GM21786 (cell line): Measurements from ENCODE around the gene MRPL21.

ENCODE experiments used
- ATAC-seq: cut with Tn5 transposase; IDR thresholded peaks from one replicate; pipeline ENCODE4 v1.9.1; 2021; ENCODE audit not compliant: unreplicated experiment

The MRPL21 gene

DNA sequence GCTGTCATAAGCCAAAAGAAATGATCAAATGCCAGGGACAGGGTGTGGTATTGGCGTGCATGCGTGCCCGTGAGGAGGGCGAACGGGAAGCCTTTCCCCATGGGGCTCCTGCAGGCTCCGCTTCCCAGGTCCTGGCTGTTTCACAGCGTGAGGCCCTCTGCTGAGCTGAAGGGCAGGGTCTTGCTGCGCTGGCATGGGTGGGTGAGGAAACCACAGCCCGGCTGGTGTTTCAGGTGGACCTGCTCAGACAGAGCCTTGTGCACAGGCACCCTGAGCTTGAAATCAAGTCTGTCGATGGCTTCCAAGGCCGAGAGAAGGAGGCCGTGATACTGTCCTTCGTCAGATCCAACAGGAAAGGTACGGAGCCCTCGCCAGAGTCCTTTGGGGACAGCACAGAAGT lies 31.4 kb upstream of the MRPL21 start:
- ATAC-seq, result no peak

DNA sequence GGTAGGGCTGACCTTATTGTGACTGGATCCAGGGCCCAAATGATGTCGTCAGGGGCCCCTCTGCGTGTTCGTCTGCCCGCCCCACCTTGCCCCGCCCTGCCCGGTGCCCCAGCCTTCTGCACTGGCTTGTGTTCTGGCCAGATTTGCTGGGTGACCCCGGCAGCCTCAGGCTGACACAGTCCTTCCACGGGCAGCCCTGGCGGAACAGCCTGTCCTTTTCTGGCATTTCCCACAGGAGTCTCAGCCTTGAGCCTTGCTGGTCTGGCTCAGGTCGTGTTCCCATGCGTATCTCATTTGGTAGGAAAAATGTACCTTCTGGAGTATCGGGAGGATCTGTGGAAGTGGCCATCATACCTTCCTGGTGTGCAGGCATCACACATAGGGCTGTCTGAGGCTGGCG lies 31.0 kb upstream of the MRPL21 start:
- no peak for ATAC-seq

DNA sequence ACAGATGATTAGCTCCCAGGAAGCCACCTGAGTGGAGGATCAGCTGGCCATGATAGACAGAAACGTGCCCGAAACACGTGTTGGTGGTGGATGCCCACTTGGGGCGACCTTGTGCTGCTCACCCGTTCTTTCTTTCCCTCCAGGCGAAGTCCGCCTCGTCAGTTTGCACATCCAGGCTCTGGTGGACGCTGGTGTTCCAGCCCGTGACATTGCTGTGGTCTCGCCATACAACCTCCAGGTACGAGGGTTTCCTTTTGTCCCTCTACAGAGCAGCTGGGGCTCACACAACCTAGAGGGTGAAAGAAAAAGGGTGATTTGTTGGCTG lies 30.7 kb upstream of the MRPL21 start:
- no peak for ATAC-seq

DNA sequence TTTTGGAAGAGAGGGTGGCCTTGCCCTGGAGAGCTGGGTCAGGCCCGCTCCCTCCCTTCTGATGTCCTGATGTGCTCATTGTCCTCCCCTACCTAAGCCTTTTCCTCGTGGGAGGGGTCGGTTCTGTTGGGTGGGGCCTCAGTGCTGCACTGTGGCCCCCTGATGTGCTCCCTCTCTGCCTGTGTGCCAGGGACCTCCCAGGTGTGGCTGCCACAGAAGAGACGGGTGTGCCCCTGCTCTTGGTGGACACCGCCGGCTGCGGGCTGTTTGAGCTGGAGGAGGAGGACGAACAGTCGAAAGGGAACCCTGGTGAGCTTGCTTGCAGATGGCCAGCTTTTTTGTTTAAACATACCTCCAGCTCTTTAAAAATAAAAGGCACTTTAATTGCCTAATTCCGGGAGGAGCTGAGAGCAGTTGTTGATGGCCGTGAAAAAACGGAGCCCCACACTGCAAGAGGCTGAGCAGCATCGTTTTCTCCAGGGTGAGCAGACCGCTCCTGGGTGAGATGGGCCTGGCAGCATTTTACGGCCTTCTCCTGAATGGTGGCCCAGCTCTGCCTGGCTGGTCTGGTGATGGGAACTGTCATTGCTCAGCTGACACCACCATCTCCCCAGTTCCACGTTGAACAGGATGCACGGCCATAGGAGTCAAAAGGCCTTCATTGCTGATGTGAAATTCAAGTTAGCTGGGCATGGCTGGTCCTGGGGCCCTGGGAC lies 30.1 kb upstream of the MRPL21 start:
- ATAC-seq, result no peak

DNA sequence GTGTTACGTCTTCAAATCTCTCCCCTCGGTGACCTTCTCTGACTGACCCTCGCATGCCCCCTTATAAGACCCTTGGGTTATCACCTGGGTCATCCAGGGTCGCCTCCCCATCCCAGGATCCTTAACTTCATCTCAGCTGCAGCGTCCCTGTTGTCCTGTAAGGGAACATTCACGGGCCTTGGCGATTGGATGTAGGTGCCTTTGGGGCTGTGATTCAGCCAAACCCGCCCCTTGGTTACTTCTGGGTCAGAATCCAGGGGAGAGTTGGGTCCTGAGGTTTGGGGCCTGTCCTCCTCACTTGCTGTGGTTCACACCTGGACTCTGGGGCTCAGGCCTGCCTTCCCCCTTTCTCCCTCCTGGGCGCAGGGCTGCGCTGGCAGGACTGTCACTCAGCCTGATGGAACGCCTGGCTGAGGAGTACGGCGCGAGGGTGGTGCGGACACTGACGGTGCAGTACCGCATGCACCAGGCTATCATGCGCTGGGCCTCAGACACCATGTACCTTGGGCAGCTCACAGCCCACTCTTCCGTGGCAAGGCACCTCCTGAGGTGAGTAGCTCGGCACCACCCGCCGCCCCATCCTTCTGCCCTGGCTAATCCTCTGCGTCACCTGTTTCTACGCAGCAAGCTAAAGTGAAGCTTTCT lies 29.4 kb upstream of the MRPL21 start:
- ATAC-seq, result no peak

DNA sequence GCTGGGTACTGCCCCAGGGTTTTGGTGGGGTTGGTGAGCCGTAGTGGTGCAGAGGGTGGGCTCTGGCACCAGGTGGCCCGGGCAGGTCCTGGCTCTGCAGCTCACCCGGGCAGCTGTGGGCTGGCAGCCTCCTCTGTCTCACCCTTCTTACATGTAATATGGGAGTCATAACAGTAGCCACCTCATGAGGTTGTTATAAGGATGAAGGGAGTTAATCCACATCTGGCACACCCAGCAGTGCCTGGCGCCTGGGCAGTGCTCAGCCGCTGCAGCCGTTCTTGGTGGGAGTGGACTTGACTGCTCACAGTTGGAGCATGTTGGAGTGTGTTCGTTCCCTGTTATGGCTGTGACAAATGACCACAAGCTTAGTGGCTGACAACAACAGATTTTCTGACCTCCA lies 28.7 kb upstream of the MRPL21 start:
- no peak for ATAC-seq

DNA sequence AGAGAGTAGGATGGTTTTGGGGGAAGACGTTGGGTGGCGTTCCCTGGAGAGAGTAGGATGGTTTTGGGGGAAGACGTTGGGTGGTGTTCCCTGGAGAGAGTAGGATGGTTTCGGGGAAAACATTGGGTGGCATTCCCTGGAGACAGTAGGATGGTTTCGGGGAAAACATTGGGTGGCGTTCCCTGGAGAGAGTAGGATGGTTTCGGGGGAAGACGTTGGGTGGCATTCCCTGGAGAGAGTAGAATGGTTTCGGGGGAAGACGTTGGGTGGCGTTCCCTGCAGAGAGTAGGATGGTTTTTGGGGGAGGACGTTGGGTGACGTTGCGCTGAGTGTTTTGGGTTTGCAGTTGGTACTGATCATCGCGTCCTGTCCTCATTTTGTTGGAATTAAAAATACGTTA lies 28.3 kb upstream of the MRPL21 start:
- no peak for ATAC-seq

DNA sequence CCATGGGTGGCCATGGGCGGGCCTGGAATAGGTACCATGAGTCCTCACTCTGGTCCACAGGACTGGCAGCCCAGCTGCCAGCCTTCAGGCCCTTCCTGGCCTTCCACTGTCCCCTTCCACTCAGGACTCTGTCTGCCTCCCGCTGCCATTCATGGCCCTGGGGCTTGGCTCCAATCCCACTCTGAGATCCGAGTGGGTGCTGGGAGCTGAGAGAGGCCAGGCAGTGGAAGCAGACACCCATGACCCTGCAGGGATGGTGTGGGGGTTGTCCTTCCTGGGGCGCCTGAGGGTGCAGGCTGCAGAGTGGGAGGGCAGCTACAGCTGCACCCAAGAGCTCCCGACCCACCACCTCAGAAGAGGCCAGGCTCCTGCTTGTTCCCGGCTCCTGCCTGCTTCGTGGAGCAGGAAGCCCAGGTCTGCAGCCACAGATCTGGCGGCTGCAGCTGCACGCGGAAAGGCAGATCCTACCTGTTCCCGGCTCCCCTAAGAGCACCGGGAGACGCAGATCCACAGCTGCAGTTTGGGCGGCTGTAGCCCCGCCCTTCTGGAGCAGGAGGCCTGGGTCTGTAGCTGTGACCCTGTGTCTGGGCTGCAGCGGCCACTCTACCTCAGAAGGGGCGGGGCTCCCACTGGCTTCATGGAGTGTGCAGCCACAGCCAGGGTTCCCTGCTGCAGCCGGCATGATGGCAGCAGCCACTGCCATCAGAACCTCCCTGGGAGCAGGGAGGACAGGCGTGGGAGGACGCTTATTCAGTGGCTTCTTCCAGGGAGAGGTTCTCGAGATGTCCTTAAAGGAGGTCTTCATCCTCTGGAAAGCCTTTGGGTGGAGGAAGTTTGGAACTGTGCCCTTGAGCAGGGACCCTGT lies 27.6 kb upstream of the MRPL21 start:
- ATAC-seq, result no peak

DNA sequence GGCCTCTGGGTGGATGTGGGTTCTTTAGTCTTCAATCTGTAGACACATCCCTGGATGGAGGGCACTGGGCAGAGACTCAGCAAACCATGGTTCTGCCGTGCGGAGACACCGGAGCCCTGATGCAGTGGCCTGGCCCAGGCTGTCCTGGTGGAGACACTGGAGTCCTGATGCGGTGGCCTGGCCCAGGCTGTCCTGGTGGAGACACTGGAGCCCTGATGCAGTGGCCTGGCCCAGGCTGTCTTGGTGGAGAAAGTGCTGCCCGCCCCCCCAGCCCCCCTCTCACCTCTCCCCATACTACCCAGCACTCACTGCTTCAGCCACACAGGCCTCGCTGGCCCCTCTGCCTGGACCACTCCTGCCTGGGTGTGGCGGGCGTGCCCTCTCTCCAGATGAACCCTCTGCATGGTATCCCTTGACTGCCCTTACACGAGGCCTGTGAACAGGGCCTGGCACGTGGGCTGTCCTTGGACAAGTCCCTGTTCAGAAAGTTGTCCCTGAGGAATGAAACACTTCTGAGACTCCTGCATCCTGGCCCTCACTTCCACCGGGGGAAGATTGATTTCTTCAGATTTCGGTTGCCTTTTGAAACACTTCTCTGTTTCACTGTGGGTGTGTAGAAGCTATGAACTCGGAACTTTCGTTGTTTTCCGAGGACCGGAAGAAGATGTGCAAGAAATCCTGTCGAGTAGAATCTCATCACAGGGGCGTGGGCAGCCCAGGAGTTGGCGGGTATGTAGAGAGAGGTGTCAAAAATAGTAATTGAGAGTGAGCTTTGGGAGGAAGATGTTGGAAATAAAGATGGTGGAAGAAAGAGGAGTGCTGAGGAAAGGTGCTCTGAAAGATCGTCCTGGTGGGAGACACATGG lies 26.3 kb upstream of the MRPL21 start:
- no peak for ATAC-seq

DNA sequence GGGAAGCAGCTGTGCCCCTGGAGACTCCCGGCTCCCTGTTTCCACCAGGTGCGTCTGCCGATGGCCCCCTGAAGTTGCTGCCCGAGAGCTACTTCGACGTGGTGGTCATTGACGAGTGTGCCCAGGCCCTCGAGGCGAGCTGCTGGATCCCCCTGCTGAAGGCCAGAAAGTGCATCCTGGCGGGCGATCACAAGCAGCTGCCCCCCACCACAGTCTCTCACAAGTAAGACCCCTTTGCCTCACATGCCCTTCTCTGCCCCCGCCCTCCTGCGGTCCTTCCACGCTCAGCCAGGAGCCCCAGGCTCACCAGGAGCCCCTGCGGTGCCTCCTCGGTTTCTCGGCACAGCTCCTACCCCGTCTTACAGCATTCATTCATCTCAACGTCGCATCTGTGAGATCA lies 25.5 kb upstream of the MRPL21 start:
- ATAC-seq, result no peak

DNA sequence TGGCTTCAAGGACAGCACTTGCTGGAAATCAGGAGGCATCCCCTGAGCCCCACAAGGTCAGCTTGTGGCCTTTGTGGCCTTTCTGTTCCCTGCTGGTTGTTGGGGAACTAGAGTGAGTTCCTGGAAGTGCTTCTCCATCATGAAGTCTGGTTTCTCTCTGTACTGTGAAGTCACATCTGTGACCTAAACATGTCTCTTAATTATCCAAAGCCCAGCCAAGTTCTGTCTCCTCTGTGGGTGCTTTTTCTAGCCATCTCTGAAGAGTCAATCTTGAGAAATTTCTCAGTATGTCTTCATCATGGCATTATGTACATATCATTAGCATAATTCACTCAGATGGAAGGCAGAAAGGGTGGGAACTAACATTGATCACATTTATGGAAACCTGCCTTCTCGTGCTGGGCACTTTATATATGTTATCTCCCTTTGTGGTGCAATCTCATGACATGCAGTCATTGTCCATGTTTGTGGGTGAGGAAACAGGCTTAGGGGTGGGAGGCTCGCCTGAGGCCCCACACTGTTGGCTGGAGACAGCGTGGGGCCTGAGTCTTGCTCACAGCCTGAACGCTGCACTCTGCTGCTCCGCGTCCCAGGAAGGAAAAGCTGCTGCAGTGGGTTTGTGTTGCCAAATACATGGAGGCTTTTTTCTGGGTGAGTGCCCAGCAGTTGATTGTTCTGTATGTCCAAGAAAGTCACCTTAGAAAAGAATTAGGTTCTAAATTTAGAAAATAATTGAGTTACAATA lies 24.7 kb upstream of the MRPL21 start:
- ATAC-seq, result no peak

DNA sequence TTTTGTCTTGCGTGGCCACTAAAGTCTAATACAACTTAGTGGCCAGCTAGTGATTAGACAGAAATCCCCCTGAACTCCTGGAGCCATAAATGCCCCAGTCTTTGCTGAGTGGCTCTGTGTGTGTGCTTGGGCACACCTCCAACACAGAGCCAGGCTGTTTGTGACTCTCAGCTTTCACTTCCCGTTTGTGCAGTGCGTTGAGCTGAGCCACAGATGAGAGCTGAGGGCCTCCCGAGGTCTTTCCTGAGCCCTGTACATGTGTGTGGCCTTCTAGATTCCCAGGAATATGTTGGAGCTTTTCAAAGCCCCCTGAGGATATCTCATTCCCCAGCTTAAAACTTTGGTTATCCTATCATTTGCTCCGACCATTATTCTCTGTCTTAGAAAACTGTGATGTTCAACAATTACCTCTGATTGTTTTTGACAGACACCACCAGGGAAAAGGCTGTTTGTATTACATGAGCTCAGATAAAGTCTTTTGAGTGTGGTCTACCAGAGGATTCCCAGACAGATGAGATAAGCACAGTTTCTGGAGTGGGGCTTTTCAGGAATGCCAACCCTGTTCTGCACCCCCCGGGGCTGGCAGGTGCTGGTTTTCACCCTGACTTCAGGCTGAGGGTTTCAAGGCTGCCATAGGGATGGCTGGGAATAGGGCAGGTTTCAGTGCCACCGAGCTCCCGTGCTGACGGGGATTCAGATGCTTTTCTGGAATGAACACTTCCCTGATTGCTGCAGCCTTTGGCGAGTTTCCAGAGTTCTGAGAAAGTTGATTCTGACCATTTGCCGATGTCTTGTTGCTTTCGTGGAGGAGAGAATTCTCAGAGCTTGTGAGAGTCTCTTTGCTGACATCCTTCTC lies 23.9 kb upstream of the MRPL21 start:
- ATAC-seq, result peak; percentile 55

DNA sequence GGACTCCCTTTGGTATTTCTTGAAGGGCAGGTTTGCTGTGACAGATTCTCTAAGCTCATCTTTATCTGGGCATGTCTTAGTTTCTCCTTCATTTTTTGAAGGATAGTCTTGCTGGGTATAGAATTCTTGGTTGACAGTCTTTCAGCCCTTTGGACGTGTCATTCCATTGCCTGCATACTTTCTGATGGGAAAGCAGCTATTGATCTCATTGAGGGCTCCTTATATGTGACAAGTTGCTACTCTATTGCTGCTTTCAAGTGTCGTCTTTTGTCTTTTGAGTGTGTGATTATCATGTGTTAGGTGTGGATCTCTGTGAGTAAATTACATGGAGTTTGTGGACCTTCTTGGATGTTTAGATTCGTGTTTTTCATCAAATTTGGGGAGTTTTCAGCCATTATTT lies 22.0 kb upstream of the MRPL21 start:
- ATAC-seq, result no peak

DNA sequence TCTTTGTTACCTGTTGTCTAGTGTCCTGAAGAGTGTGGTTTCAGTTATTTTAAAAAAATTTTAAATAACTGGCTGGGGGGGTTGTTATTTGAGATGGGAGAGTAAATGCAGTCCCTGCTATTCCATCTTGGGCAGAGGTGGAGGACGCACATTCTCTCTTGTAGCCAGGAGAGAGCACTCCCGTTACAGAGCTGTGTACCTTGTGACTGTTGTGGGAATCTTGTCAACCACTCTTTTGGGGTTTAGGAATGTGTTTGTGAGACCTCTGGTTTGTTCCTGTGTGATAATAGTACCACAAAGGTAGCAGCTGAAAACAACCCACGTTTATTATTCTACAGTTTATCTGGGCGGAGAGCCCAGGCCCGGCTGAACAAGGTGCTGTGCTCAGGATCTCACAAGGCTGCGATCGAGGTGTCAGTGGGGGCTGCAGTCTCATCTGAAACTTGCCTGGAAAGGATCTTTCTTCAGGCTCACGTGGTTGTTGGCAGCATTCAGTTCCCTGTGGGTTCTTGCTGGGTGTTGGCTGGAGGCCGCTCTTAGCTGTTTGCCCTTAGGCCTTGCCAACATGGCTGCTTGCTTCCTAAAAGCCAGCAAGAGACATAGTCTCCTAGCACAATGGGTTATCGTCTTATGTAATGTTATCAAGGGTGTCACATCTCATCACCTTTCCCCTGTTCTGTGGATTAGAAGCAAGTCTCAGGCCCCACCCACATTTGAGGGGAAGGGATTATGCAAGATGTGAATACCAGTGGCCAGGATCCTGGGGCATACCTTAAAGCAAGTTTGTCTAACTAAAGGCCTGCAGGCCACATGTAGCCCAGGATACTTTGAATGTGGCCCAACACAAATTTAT lies 20.7 kb upstream of the MRPL21 start:
- ATAC-seq, result no peak

DNA sequence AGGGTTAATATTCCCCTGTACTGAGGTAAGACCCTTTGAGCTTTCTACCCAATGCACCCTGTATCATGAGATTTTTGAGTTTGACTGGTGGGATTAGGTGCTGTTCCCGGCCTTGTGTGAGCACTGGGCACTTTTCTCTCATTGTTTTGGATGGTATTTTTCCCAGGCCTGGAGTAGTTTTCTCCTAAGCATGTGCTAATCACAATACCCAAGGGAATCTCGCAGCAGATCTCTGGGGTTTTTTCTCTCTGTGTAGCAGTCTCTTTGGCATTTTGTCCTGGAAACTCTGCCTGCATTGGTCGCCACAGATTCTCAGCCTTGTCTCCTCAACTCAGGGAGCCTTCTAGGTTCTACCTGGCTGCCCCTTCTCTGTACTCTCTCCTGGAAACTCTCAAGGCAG lies 20.0 kb upstream of the MRPL21 start:
- no peak for ATAC-seq

DNA sequence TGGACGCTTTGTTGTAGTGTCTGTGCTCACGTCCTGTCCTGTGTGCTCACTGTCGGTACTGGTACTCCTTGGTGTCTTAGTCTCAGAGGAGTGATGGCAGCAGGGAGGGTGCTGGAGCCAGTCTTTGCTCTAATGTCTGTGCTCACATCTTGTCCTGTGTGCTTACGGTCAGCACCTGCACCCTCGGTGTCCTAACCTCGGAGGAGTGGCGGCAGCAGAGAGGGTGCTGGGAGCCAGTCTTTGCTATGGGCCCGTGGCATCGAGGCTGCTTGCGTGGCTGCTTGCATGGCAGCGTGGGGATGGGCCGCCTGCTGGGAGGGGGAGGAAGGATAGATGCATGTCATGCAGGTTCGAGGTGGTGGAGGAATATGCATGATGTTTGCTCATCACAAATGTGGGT lies 12.8 kb upstream of the MRPL21 start:
- ATAC-seq, result no peak

DNA sequence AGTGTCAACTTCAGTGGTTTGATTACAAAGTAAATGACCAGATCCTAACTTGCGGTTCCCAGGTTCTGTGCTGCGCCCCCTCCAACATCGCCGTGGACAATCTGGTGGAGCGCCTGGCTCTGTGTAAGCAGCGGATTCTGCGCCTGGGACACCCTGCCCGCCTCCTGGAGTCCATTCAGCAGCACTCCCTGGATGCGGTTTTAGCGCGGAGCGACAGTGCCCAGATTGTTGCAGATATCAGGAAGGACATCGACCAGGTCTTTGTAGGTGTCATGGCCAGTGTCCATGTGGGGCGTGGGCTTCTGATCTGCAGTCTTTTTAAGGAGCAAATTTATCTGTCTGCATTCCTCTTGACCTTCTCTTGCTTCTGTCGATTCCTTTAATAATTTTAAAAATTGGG lies 11.1 kb upstream of the MRPL21 start:
- ATAC-seq, result no peak

DNA sequence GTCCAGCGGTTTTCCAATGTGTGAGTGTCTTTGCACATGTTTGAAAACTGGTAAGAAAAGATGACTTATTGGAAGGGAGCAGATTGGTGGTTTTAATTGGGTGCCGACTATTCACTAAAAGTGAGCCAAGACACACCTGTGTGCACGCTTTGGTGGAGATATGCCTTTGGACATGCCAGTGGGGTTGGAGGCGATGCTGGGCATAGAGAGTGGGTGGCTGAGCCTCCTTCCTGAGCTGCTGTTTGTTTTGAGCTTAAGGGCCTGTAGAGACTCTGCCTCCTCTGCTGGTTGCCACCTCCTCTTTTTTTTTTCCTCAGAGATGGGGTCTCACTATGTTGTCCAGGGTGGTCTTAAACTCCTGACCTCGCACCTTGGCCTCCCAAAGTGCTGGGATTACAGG lies 9.6 kb upstream of the MRPL21 start:
- ATAC-seq, result no peak

DNA sequence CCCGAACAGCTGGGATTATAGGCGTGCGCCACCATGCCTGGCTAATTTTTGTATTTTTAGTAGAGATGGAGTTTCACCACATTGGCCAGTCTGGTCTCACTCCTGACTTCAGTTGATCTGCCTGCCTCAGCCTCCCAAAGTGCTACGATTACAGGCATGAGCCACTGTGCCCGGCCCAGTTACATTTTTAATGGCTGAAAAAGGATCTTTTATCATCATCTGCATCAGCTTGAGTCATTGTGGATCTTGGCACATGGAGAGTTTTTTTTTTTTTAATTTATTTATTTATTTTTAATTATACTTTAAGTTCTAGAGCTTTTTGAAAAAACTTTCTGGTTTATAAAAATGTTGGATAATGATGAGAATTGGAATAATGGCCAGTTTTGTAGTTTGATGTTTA lies 8.6 kb upstream of the MRPL21 start:
- ATAC-seq, result no peak
